Osteoblast (primary cell): Measurements from ENCODE around the gene ANKRD28. TPM values are rescaled to one million over a fixed set of nuclear protein-coding genes. Genes with fewer than 3 reads are reported as not detected.
A peak's percentile ranks its signal among the peaks of the same experiment; 100 is the strongest.

ENCODE experiments used
- DNase-seq: peaks from one replicate; pipeline ENCODE4 v3.0.0; 2011; ENCODE audit warnings: low spot score, mixed read lengths; ENCODE audit not compliant: insufficient read length; ENCODE audit errors: missing footprints
- H2AFZ ChIP-seq: 2 replicates; pipeline ENCODE4 v1.6.0; 2011; ENCODE audit warnings: mild to moderate bottlenecking, low read length
- H3K27ac ChIP-seq: 2 replicates; pipeline ENCODE4 v1.5.1; 2011; ENCODE audit warnings: mild to moderate bottlenecking, low read depth, low read length, moderate library complexity
- H3K27me3 ChIP-seq: 2 replicates; pipeline ENCODE4 v1.6.0; 2012; ENCODE audit warnings: mild to moderate bottlenecking, control low read depth, inconsistent platforms, low read length, moderate library complexity; ENCODE audit not compliant: insufficient read depth
- H3K36me3 ChIP-seq: 2 replicates; pipeline ENCODE4 v1.5.1; 2011; ENCODE audit warnings: mild to moderate bottlenecking, low read length, control low read depth, moderate library complexity; ENCODE audit not compliant: insufficient read depth
- H3K4me1 ChIP-seq: 2 replicates; pipeline ENCODE4 v1.5.1; 2011; ENCODE audit warnings: mild to moderate bottlenecking, low read length, control low read depth, moderate library complexity; ENCODE audit not compliant: insufficient read depth
- H3K4me2 ChIP-seq: 2 replicates; pipeline ENCODE4 v1.6.0; 2011; ENCODE audit warnings: mild to moderate bottlenecking, low read length; ENCODE audit not compliant: insufficient read depth
- H3K4me3 ChIP-seq: fragments of 200-600 bp; sonication (generic); 3 replicates; pipeline ENCODE4 v1.5.1; 2012; ENCODE audit warnings: mild to moderate bottlenecking, low read length, inconsistent platforms; ENCODE audit not compliant: insufficient read depth
- H3K79me2 ChIP-seq: 2 replicates; pipeline ENCODE4 v1.6.0; 2012; ENCODE audit warnings: mild to moderate bottlenecking, low read length, control low read depth, inconsistent platforms; ENCODE audit not compliant: insufficient read depth
- H3K9me3 ChIP-seq: 2 replicates; pipeline ENCODE4 v1.5.1; 2011; ENCODE audit warnings: low read depth, low read length, control low read depth
- H4K20me1 ChIP-seq: 2 replicates; pipeline ENCODE4 v1.6.0; 2012; ENCODE audit warnings: mild to moderate bottlenecking, low read length, control low read depth; ENCODE audit not compliant: insufficient read depth
- total RNA-seq: library from RNA; depleted of rRNA; stranded (reverse); fragments of >200 nt; gene quantifications from 2 replicates; pipeline ENCODE4 v1.2.3, GENCODE V29; 2012
- TF ChIP-seq, protein P1 (sequence below): IDR thresholded peaks from 2 replicates; pipeline ENCODE4 v1.5.1; 2011; ENCODE audit warnings: mild to moderate bottlenecking, low read depth, low read length, moderate library complexity; ENCODE audit errors: extremely low read depth

The ANKRD28 gene
- total RNA-seq, 1 donor = 223 TPM

DNA sequence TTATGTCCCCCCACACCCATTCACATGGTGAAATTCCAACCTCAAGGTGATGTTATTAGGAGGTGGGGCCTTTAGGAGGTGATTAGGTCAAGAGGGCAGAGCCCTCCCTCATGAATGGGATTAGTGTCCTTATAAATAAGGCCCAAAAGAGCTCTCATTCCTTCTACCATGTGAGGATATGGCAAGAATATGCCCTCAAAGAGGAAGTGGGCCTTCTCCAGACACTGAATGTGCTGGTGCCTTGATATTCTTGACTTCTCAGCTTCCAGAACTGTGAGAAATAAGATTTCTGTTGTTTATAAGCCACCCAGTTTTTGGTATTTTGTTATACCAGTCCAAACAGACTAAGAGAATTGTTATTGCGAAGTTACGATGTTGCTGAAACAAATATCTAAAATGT is 94.4 kb downstream of the ANKRD28 start:
- no peaks in the 10 kb centered on the region for H3K27me3 ChIP-seq
- no peaks in the 10 kb centered on the region for H3K4me1 ChIP-seq
- no peak overlapping the region for H3K4me2 ChIP-seq
- no peaks in the 10 kb centered on the region for H3K9me3 ChIP-seq
- TF ChIP-seq, protein P1, sequence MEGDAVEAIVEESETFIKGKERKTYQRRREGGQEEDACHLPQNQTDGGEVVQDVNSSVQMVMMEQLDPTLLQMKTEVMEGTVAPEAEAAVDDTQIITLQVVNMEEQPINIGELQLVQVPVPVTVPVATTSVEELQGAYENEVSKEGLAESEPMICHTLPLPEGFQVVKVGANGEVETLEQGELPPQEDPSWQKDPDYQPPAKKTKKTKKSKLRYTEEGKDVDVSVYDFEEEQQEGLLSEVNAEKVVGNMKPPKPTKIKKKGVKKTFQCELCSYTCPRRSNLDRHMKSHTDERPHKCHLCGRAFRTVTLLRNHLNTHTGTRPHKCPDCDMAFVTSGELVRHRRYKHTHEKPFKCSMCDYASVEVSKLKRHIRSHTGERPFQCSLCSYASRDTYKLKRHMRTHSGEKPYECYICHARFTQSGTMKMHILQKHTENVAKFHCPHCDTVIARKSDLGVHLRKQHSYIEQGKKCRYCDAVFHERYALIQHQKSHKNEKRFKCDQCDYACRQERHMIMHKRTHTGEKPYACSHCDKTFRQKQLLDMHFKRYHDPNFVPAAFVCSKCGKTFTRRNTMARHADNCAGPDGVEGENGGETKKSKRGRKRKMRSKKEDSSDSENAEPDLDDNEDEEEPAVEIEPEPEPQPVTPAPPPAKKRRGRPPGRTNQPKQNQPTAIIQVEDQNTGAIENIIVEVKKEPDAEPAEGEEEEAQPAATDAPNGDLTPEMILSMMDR = no peak
- H3K36me3 ChIP-seq = peaks cover 24% of the 10 kb centered on the region
- H3K4me3 ChIP-seq = no peak overlapping the region
- no peaks in the 10 kb centered on the region for H4K20me1 ChIP-seq
- no peak overlapping the region for H2AFZ ChIP-seq
- H3K79me2 ChIP-seq = peaks cover 7% of the 10 kb centered on the region
- no peak overlapping the region for H3K27ac ChIP-seq
- no peak for DNase-seq

DNA sequence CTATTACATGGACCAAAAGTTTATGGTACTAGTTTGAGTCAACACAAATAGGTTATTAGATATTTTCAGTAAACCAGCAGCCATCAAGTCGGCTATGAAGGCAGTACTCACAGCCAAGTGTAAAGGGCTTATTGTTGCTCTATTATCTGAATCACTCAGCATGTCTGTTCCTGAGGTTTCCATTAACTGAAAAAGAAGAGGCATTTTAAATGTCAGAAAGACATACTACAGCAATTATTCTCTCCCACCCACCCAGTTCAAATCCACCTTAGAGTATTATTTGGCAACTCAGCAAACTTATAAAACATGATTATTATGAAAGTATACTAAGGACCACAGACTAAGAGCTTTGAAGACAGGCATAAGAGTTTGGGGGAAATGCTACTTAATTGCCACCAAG is 103.2 kb downstream of the ANKRD28 start:
- Histone ChIP-seq H2AFZ (no peak overlapping the region), H3K36me3 (peaks cover 55% of the 10 kb centered on the region), H3K4me3 (no peak overlapping the region), H4K20me1 (no peaks in the 10 kb centered on the region), H3K4me2 (no peak overlapping the region), H3K79me2 (peaks cover 3% of the 10 kb centered on the region), H3K4me1 (no peaks in the 10 kb centered on the region), H3K27me3 (no peaks in the 10 kb centered on the region), H3K27ac (no peak overlapping the region), H3K9me3 (no peaks in the 10 kb centered on the region)
- TF ChIP-seq, protein P1 = no peak
- DNase-seq = no peak

DNA sequence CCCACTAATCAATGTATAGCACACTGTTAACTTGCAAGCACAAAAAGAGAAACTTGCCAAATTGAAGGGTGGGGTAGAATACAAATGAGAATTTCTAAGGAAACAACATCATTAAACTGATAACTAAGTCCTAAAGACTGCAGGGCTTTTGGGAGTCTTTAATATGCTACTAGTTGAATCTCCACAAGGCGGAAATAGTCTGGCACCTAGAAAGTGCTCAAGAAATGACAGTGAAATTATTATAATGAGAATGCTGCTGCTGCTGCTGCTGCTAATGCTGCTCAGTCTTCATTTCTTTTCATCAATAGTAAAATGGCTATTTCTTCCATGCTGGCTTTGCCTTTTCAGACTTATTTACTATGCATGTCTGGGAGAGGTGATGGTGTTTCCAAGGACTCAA is 104.4 kb downstream of the ANKRD28 start:
- H3K27me3 ChIP-seq = no peaks in the 10 kb centered on the region
- H3K9me3 ChIP-seq = no peaks in the 10 kb centered on the region
- no peak overlapping the region for H3K4me2 ChIP-seq
- no peak overlapping the region for H2AFZ ChIP-seq
- no peaks in the 10 kb centered on the region for H4K20me1 ChIP-seq
- no peaks in the 10 kb centered on the region for H3K4me1 ChIP-seq
- no peak overlapping the region for H3K27ac ChIP-seq
- peaks cover 3% of the 10 kb centered on the region for H3K79me2 ChIP-seq
- no peak overlapping the region for H3K4me3 ChIP-seq
- H3K36me3 ChIP-seq = peaks cover 67% of the 10 kb centered on the region
- TF ChIP-seq, protein P1 = peak; percentile 9
- DNase-seq = no peak

DNA sequence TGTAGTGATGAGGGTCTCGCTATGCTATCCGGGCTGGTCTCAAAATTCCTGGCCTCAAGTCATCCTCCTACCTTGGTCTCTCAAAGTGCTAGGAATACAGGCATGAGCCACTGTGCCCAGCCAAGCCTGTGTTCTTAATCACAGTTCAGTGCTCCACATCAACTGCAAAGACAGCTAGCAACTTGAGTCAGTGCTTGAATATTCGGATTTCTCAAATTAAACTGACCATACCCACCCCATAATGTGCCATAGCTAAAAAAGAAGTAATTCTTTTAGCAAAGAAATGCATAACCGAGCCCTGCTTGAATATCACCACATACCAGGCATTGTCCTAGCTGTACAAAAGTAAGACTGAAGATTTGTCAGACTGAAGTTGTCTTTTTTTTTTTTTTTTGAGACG is 107.0 kb downstream of the ANKRD28 start:
- Histone ChIP-seq H3K27me3 (no peaks in the 10 kb centered on the region), H3K4me2 (no peak overlapping the region), H4K20me1 (no peaks in the 10 kb centered on the region), H3K9me3 (no peaks in the 10 kb centered on the region), H3K4me1 (no peaks in the 10 kb centered on the region), H3K36me3 (peaks cover 83% of the 10 kb centered on the region), H3K4me3 (no peak overlapping the region), H3K79me2 (peaks cover 5% of the 10 kb centered on the region), H2AFZ (no peak overlapping the region), H3K27ac (no peak overlapping the region)
- TF ChIP-seq, protein P1 = no peak
- no peak for DNase-seq
